ENCODE data around the gene CROCC2.

CROCC2 gene

GRCh38 chr2:240928476-240929363 is 22.6 kb downstream of the CROCC2 start:
- H3K36me3 ChIP-seq: no peaks in the 10 kb centered on the region
- no peaks in the 10 kb centered on the region for H3K27me3 ChIP-seq
- TF ChIP-seq Cebpa-rat (IDR thresholded peaks at IDR 0.05): no peak
- peaks cover 52% of the 10 kb centered on the region for H3K4me1 ChIP-seq
- H3K9me3 ChIP-seq: no peaks in the 10 kb centered on the region
- no peak overlapping the region for H3K27ac ChIP-seq
- no peaks in the 10 kb centered on the region for H4K20me1 ChIP-seq
- H3K9ac ChIP-seq: no peak overlapping the region
- no peak overlapping the region for H3K4me2 ChIP-seq
- no peak overlapping the region for H3K4me3 ChIP-seq

GRCh38 chr2:240929364-240930095 is 23.4 kb downstream of the CROCC2 start:
- Histone ChIP-seq H3K9ac (no peak overlapping the region), H4K20me1 (no peaks in the 10 kb centered on the region), H3K27ac (no peak overlapping the region), H3K4me1 (peaks cover 60% of the 10 kb centered on the region), H3K4me2 (no peak overlapping the region), H3K9me3 (no peaks in the 10 kb centered on the region), H3K36me3 (no peaks in the 10 kb centered on the region), H3K27me3 (no peaks in the 10 kb centered on the region), H3K4me3 (no peak overlapping the region)
- no peak for TF ChIP-seq Cebpa-rat (IDR thresholded peaks at IDR 0.05)

DNA sequence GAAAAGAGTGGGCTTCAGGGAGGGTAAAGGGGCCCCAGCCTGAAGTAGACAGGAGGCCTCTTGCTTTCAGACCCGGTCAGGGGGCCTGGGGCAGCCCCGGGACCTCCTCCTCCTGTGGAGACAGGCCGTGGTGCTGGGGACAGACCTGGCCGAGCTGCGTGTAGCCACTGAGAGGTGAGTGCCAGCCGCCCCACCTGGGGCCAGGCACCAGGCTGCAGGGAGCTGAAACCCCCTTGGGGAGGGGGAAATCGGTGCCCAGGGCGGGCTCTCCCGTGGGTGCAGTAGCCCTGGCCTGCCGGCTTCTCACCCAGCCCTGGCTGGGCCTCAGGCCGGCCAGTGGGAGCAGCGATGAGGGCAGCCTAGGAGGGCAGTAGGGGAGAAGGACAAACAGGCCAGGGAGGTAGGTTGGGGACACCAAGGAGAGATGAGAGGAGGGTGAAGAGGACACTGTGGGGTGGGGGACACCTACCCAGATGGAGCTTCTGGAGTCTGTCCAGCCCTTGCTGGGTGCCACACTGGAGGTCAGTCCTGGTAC is 24.0 kb downstream of the CROCC2 start:
- no peak for TF ChIP-seq Cebpa-rat (IDR thresholded peaks at IDR 0.05)
- no peaks in the 10 kb centered on the region for H3K36me3 ChIP-seq
- no peak overlapping the region for H3K4me2 ChIP-seq
- H3K27ac ChIP-seq: no peak overlapping the region
- H3K27me3 ChIP-seq: no peaks in the 10 kb centered on the region
- no peaks in the 10 kb centered on the region for H3K9me3 ChIP-seq
- H3K4me3 ChIP-seq: no peak overlapping the region
- H3K9ac ChIP-seq: no peak overlapping the region
- H4K20me1 ChIP-seq: no peaks in the 10 kb centered on the region
- peaks cover 67% of the 10 kb centered on the region for H3K4me1 ChIP-seq

DNA sequence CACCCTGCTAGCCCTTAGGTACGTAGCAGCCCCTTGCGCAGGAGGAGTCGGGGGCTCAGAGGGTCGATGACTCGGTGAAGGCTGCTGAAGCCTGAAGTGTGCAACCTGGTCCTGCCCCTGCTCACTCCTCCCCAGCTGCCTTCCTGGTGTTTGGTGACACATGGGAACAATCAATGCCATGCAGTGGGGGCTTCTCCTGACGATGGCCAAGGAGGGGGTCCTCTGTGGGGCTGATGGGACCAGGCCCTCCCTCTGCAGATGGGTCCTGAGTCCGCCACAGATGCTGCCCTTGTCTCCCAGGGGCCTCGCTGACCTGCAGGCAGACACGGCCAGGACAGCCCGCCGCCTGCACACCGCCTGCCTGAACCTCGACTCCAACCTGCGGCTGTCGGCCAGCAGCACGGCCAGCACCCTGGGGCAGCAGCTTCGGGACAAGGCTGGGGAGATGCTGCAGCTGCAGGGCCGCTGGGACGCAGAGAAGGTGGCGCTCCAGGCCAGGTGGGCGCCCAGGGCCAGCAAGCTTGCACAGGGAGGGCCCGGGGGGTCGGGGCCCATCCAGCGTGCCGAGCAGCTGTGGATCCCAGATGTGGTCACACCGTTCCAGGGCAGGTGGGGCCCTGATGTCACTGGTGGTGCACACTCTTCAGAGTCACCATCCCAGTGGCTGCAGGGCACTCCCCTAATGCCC is 24.6 kb downstream of the CROCC2 start:
- no peaks in the 10 kb centered on the region for H4K20me1 ChIP-seq
- H3K27ac ChIP-seq: no peak overlapping the region
- H3K27me3 ChIP-seq: no peaks in the 10 kb centered on the region
- H3K4me3 ChIP-seq: no peak overlapping the region
- no peak for TF ChIP-seq Cebpa-rat (IDR thresholded peaks at IDR 0.05)
- no peaks in the 10 kb centered on the region for H3K36me3 ChIP-seq
- H3K4me2 ChIP-seq: peak overlapping the region; percentile 81; the same call in 1 of the 2 replicates
- peaks cover 70% of the 10 kb centered on the region for H3K4me1 ChIP-seq
- no peaks in the 10 kb centered on the region for H3K9me3 ChIP-seq
- no peak overlapping the region for H3K9ac ChIP-seq

DNA sequence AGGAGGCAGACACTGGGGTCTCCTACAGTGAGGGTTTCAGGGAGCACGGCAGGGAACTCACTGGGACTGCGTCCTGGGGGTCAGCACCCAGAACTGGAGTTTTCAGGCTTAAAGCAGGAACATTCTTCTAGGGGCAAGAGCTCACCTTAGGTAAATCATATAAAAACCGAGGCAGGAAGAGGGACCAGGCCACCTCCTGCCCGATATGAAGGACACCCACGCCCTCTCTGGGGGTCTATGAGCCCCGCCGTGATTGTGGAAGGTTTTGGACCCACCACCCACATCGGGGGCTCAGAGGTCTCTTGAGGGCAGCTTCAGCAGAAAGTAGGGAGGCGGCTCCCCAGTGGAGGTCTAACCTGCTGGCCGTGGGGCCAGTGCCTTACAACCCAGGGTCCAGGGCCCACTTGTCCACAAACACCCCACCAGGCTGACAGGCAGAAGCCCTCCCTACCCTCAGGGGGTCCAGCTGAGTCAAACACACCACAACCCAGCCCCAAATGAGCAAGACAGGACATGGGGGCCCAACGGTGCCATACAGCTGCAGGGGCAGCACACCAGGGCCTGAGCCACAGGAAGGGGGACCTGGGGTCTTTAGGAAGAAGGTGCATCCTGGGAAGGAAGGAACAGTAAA is 25.3 kb downstream of the CROCC2 start:
- Histone ChIP-seq H3K27ac (0 out of 2 replicates have a peak overlapping the region, but pooled peaks have one; percentile 14), H3K9me3 (peaks cover 3% of the 10 kb centered on the region; the same call in 1 of the 2 replicates), H3K4me3 (no peak overlapping the region), H3K4me1 (peaks cover 63% of the 10 kb centered on the region), H3K36me3 (no peaks in the 10 kb centered on the region), H3K9ac (no peak overlapping the region), H3K4me2 (peak overlapping the region; percentile 81), H4K20me1 (no peaks in the 10 kb centered on the region), H3K27me3 (no peaks in the 10 kb centered on the region)
- no peak for TF ChIP-seq Cebpa-rat (IDR thresholded peaks at IDR 0.05)

GRCh38 chr2:240932001-240932723 is 26.0 kb downstream of the CROCC2 start:
- Histone ChIP-seq H4K20me1 (no peaks in the 10 kb centered on the region), H3K4me3 (no peak overlapping the region), H3K27ac (peak overlapping the region; percentile 49), H3K4me1 (peaks cover 56% of the 10 kb centered on the region), H3K36me3 (no peaks in the 10 kb centered on the region), H3K4me2 (peak overlapping the region; percentile 81), H3K9me3 (peaks cover 9% of the 10 kb centered on the region; the same call in 1 of the 2 replicates), H3K27me3 (no peaks in the 10 kb centered on the region), H3K9ac (no peak overlapping the region)
- no peak for TF ChIP-seq Cebpa-rat (IDR thresholded peaks at IDR 0.05)

- no peak overlapping the region for H3K9ac ChIP-seq
- H3K4me1 ChIP-seq: peaks cover 55% of the 10 kb centered on the region
- H3K27me3 ChIP-seq: no peaks in the 10 kb centered on the region
- H4K20me1 ChIP-seq: no peaks in the 10 kb centered on the region
- H3K36me3 ChIP-seq: no peaks in the 10 kb centered on the region
- peak overlapping the region; percentile 49 for H3K27ac ChIP-seq
- peaks cover 13% of the 10 kb centered on the region for H3K9me3 ChIP-seq
- no peak for TF ChIP-seq Cebpa-rat (IDR thresholded peaks at IDR 0.05)
- H3K4me3 ChIP-seq: no peak overlapping the region
- H3K4me2 ChIP-seq: peak overlapping the region; percentile 81
These were observed 26.6 kb downstream of the CROCC2 start for GRCh38 chr2:240932724-240933047.

GRCh38 chr2:240933048-240933965 is 27.2 kb downstream of the CROCC2 start:
- Histone ChIP-seq H3K36me3 (no peaks in the 10 kb centered on the region), H4K20me1 (no peaks in the 10 kb centered on the region), H3K4me3 (peak overlapping the region; percentile 28; the same call in 1 of the 2 replicates), H3K27me3 (no peaks in the 10 kb centered on the region), H3K4me1 (peaks cover 55% of the 10 kb centered on the region), H3K27ac (peak overlapping the region; percentile 49), H3K9me3 (peaks cover 19% of the 10 kb centered on the region), H3K4me2 (peak overlapping the region; percentile 81), H3K9ac (no peak overlapping the region)
- TF ChIP-seq Cebpa-rat (IDR thresholded peaks at IDR 0.05): no peak

All from BLaER1 (cell line).